HUES6 (cell line): ENCODE results near the gene SLC8A1.

Experiments used
- H3K27ac ChIP-seq: 2 replicates; pipeline ENCODE4 v1.7.0; 2013; ENCODE audit warnings: low read depth, mild to moderate bottlenecking, low read length, inconsistent platforms
- H3K27me3 ChIP-seq: 2 replicates; pipeline ENCODE4 v1.6.1; 2013; ENCODE audit warnings: low read length; ENCODE audit not compliant: control insufficient read depth, insufficient read depth
- H3K36me3 ChIP-seq: 2 replicates; pipeline ENCODE4 v1.6.1; 2013; ENCODE audit warnings: low read length; ENCODE audit not compliant: control insufficient read depth, insufficient read depth
- H3K4me1 ChIP-seq: 2 replicates; pipeline ENCODE4 v1.6.1; 2013; ENCODE audit warnings: low read length; ENCODE audit not compliant: control insufficient read depth, insufficient read depth
- H3K4me3 ChIP-seq: 2 replicates; pipeline ENCODE4 v1.5.1; 2013; ENCODE audit warnings: low read depth, low read length
- H3K9ac ChIP-seq: one replicate; pipeline ENCODE4 v1.6.1; 2013; ENCODE audit warnings: mild to moderate bottlenecking, low read length
- H3K9me3 ChIP-seq: 2 replicates; pipeline ENCODE4 v1.6.1; 2013; ENCODE audit warnings: low read depth, low read length; ENCODE audit not compliant: control insufficient read depth, insufficient read depth

The SLC8A1 gene

DNA sequence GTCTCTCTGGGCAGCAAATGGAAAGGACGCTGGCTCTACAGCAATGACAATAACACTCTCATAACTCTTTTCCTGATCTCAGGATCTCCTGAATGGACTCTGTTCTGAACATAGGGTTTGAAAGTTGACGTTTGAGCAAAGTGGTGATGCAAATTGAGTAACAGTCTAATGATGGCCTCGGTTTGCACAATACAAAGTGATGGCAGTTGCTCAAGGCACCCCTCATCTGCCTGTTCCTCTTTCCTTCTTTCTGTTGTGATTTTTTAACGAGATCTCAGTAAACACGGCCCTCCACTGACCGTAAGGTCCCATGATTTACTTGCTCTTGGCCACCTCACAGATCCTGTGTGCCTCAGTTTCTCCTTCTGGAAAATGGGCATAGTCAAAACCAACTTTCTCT is 303.6 kb downstream of the SLC8A1 start:
- no peaks in the 10 kb centered on the region for H3K36me3 ChIP-seq
- H3K27ac ChIP-seq: no peak overlapping the region
- H3K4me3 ChIP-seq: no peak overlapping the region
- H3K27me3 ChIP-seq: no peaks in the 10 kb centered on the region
- no peak overlapping the region for H3K9ac ChIP-seq
- 0 out of 2 replicates have a peak, but pooled peaks cover 2% of the 10 kb centered on the region for H3K9me3 ChIP-seq
- peaks cover 17% of the 10 kb centered on the region for H3K4me1 ChIP-seq

DNA sequence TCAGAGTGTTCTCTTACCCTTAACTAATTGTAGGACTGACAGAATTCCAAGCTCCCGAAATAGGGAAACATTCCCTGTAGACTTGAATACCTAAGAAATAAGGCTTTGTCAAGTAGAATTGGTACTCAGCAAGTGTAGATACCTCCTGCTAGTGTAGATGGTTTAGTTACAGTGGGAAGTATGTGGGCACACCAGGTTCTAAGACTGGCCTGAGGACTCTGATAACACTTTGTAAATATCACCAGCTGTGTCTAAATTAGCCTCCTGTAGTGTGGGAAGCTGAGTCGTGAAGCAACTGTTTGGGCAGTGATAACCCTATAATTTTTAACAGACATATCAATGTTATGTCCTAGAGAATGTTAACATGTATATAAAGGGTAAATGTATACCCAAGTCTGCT is 304.5 kb downstream of the SLC8A1 start:
- H3K4me3 ChIP-seq: no peak overlapping the region

GRCh38 chr2:40144022-40144421 is 307.9 kb downstream of the SLC8A1 start:
- Histone ChIP-seq H3K27me3 (no peaks in the 10 kb centered on the region), H3K4me3 (peak overlapping the region; percentile 12; the same call in 1 of the 2 replicates), H3K36me3 (no peaks in the 10 kb centered on the region), H3K9ac (no peak overlapping the region), H3K27ac (peak overlapping the region; percentile 39), H3K9me3 (0 out of 2 replicates have a peak, but pooled peaks cover 2% of the 10 kb centered on the region), H3K4me1 (peaks cover 22% of the 10 kb centered on the region)

More for the DNA sequence above, 304.5 kb downstream of the SLC8A1 start:
- H3K9ac ChIP-seq: no peak overlapping the region
- no peak overlapping the region for H3K27ac ChIP-seq
- H3K9me3 ChIP-seq: 0 out of 2 replicates have a peak, but pooled peaks cover 2% of the 10 kb centered on the region
- peaks cover 22% of the 10 kb centered on the region for H3K4me1 ChIP-seq
- H3K27me3 ChIP-seq: no peaks in the 10 kb centered on the region
- H3K36me3 ChIP-seq: no peaks in the 10 kb centered on the region

GRCh38 chr2:40138314-40138713 is 313.6 kb downstream of the SLC8A1 start:
- Histone ChIP-seq H3K36me3 (no peaks in the 10 kb centered on the region), H3K4me3 (no peak overlapping the region), H3K27ac (no peak overlapping the region), H3K9ac (no peak overlapping the region), H3K4me1 (peaks cover 5% of the 10 kb centered on the region), H3K9me3 (no peaks in the 10 kb centered on the region), H3K27me3 (no peaks in the 10 kb centered on the region)

GRCh38 chr2:40131081-40131704 is 320.7 kb downstream of the SLC8A1 start:
- H3K4me3 ChIP-seq: no peak overlapping the region
- no peak overlapping the region for H3K27ac ChIP-seq
- no peak overlapping the region for H3K9ac ChIP-seq
- no peaks in the 10 kb centered on the region for H3K9me3 ChIP-seq
- H3K36me3 ChIP-seq: no peaks in the 10 kb centered on the region
- no peaks in the 10 kb centered on the region for H3K27me3 ChIP-seq
- H3K4me1 ChIP-seq: no peaks in the 10 kb centered on the region; the same call in 1 of the 2 replicates

- Histone ChIP-seq H3K27ac (no peak overlapping the region), H3K4me3 (no peak overlapping the region), H3K9ac (no peak overlapping the region)
Observed at GRCh38 chr2:40130251-40130994, 321.5 kb downstream of the SLC8A1 start.

DNA sequence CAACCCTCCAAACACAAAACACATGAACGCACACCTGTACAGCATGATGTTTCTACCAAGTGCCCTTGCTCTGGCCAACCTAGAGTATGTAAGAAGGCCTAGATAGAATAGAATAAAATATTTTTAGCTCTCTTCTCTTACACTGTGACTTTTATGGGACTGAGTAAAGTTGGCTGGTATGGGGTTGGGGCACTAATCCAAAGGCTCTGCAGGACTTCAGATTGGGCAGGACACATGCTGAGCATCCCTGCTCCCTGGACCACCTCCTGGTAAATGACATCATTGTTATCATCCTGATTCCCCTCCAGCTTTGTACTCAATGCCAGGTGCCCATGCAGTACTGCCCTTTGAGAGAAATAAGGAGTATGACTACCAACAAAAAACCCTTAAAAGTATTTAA is 322.2 kb downstream of the SLC8A1 start:
- no peaks in the 10 kb centered on the region for H3K36me3 ChIP-seq
- H3K27ac ChIP-seq: no peak overlapping the region
- no peak overlapping the region for H3K9ac ChIP-seq
- H3K4me3 ChIP-seq: no peak overlapping the region
- H3K9me3 ChIP-seq: no peaks in the 10 kb centered on the region
- H3K27me3 ChIP-seq: no peaks in the 10 kb centered on the region
- H3K4me1 ChIP-seq: no peaks in the 10 kb centered on the region; the same call in 1 of the 2 replicates

More at GRCh38 chr2:40130251-40130994, 321.5 kb downstream of the SLC8A1 start:
- H3K9me3 ChIP-seq: no peaks in the 10 kb centered on the region
- no peaks in the 10 kb centered on the region; the same call in 1 of the 2 replicates for H3K4me1 ChIP-seq
- H3K36me3 ChIP-seq: no peaks in the 10 kb centered on the region
- H3K27me3 ChIP-seq: no peaks in the 10 kb centered on the region

DNA sequence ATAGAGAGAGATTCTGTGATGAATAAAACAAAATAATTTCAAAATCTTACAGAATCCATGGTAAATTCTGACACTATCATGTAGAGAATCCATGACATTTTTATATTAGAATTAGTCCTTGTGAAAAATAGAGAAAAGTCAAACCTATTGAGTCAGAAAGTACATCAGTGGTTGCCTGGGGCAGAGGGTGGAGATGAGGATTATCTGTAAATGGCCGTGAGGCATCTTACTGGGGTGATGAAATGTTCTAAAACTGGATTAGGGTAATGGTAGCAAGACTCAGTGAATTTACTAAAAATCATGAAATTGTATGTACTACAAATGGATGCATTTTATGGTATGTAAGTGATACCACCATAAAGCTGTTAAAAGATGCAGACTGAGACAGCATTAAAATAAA is 323.1 kb downstream of the SLC8A1 start:
- H3K9ac ChIP-seq: no peak overlapping the region
- H3K27ac ChIP-seq: no peak overlapping the region
- H3K4me1 ChIP-seq: no peaks in the 10 kb centered on the region; the same call in 1 of the 2 replicates
- no peaks in the 10 kb centered on the region for H3K36me3 ChIP-seq
- H3K27me3 ChIP-seq: no peaks in the 10 kb centered on the region
- no peaks in the 10 kb centered on the region for H3K9me3 ChIP-seq
- no peak overlapping the region for H3K4me3 ChIP-seq

DNA sequence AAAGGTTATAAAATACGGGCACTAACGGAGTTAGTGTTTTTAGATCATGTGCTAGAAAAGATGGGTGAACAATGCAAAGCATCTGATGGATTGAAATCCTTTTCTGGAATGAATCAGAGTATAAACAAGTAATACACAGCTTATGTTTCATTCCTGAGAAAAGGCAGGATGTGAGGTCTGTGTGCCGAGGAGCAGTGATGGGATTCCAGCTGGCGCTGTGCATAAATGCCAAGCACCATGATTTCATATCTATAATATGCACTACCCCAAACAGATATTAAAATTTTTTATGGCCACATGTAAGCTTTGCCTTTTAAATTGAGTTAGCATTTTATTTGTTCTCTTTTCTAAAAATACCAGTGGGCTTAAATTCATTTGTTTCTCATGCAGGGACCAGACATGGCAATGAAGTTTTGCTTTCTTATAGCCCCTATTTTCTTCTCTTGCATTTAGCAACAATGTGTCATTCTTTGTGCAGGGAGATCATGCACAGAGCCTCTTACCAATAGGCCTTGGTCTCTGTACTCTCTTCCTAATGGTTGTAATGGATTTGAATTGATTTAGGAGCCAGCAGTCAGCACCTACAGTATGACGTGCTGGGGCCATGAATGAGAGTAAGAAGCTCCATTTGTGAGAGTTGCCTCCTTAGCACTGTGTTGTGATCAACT is 323.9 kb downstream of the SLC8A1 start:
- no peak overlapping the region for H3K9ac ChIP-seq
- no peaks in the 10 kb centered on the region for H3K9me3 ChIP-seq
- H3K27ac ChIP-seq: no peak overlapping the region
- no peaks in the 10 kb centered on the region for H3K36me3 ChIP-seq
- no peaks in the 10 kb centered on the region for H3K27me3 ChIP-seq
- no peak overlapping the region for H3K4me3 ChIP-seq
- H3K4me1 ChIP-seq: no peaks in the 10 kb centered on the region; the same call in 1 of the 2 replicates

- Histone ChIP-seq H3K4me3 (no peak overlapping the region), H3K9me3 (no peaks in the 10 kb centered on the region), H3K36me3 (no peaks in the 10 kb centered on the region), H3K27me3 (no peaks in the 10 kb centered on the region), H3K27ac (no peak overlapping the region), H3K9ac (no peak overlapping the region), H3K4me1 (no peaks in the 10 kb centered on the region; the same call in 1 of the 2 replicates)
Observed at GRCh38 chr2:40127146-40127545, 324.7 kb downstream of the SLC8A1 start.

DNA sequence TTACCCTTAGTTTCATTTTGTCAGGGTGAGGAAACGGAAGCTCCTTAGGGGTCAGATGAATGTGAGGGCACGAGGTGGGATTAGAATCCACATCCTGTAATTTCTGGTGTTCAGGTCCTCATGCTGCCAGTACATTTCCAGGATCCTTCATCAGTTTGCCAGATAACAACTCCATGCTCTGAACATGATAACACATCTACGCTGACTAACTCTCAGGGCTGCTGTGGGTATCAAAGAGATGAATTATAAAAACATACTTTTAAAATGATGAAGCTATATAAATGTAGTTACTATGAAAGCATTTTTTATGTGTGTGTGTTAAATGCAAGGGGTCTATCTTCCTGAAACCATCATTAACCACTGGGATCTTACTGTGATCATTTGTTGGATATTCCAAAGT is 325.9 kb downstream of the SLC8A1 start:
- no peak overlapping the region for H3K9ac ChIP-seq
- no peaks in the 10 kb centered on the region for H3K9me3 ChIP-seq
- H3K4me3 ChIP-seq: no peak overlapping the region
- no peaks in the 10 kb centered on the region for H3K27me3 ChIP-seq
- no peaks in the 10 kb centered on the region for H3K36me3 ChIP-seq
- H3K27ac ChIP-seq: no peak overlapping the region
- no peaks in the 10 kb centered on the region; the same call in 1 of the 2 replicates for H3K4me1 ChIP-seq
